ENCODE results near the gene PHF2.

The PHF2 gene

GRCh38 chr9:93659837-93660177, 83.4 kb downstream of the PHF2 start:
- no peak for TF ChIP-seq CTCF (IDR thresholded peaks at IDR 0.05; ENCODE audit: insufficient read depth, low read depth, low read length, missing control alignments)
- peak; percentile 34 for DNase-seq (ENCODE audit: low read depth)
- H3K4me3 ChIP-seq (ENCODE audit: low read length): no peak overlapping the region

GRCh38 chr9:93660352-93661046, 84.1 kb downstream of the PHF2 start:
- DNase-seq (ENCODE audit: low read depth): no peak
- H3K4me3 ChIP-seq (ENCODE audit: low read length): no peak overlapping the region
- no peak for TF ChIP-seq CTCF (IDR thresholded peaks at IDR 0.05; ENCODE audit: insufficient read depth, low read depth, low read length, missing control alignments)

GRCh38 chr9:93661591-93661990, 85.2 kb downstream of the PHF2 start:
- no peak for TF ChIP-seq CTCF (IDR thresholded peaks at IDR 0.05; ENCODE audit: insufficient read depth, low read depth, low read length, missing control alignments)
- no peak overlapping the region for H3K4me3 ChIP-seq (ENCODE audit: low read length)
- DNase-seq (ENCODE audit: low read depth): no peak

GRCh38 chr9:93662016-93662638, 85.7 kb downstream of the PHF2 start:
- no peak overlapping the region for H3K4me3 ChIP-seq (ENCODE audit: low read length)
- DNase-seq (ENCODE audit: low read depth): no peak
- no peak for TF ChIP-seq CTCF (IDR thresholded peaks at IDR 0.05; ENCODE audit: insufficient read depth, low read depth, low read length, missing control alignments)

- no peak overlapping the region for H3K4me3 ChIP-seq (ENCODE audit: low read length)
- no peak for TF ChIP-seq CTCF (IDR thresholded peaks at IDR 0.05; ENCODE audit: insufficient read depth, low read depth, low read length, missing control alignments)
- no peak for DNase-seq (ENCODE audit: low read depth)
Observed at GRCh38 chr9:93662952-93663572, 86.7 kb downstream of the PHF2 start.

- no peak overlapping the region for H3K4me3 ChIP-seq (ENCODE audit: low read length)
- no peak for DNase-seq (ENCODE audit: low read depth)
- TF ChIP-seq CTCF (IDR thresholded peaks at IDR 0.05; ENCODE audit: insufficient read depth, low read depth, low read length, missing control alignments): no peak
Observed at GRCh38 chr9:93663877-93664548, 87.6 kb downstream of the PHF2 start.
